HepG2 (cell line): Measurements from ENCODE around the gene SLA2. TPM values are rescaled to one million over a fixed set of nuclear protein-coding genes. Genes with fewer than 3 reads are reported as not detected.

Experiments used
- CBX5 ChIP-seq: sonication (generic); formaldehyde crosslinking; IDR thresholded peaks from 2 replicates; pipeline ENCODE4 v1.4.0; 2020; ENCODE audit warnings: missing genetic modification reagents, borderline replicate concordance
- KMT2B ChIP-seq: IDR thresholded peaks from 2 replicates; pipeline ENCODE4 v1.6.1; 2016; ENCODE audit warnings: missing genetic modification reagents, missing compliant biosample characterization
- MED1 ChIP-seq: sonication (generic); formaldehyde crosslinking; IDR thresholded peaks from 2 replicates; pipeline ENCODE4 v1.4.0; 2020; ENCODE audit warnings: missing genetic modification reagents
- MTF1 ChIP-seq: sonication (generic); formaldehyde crosslinking; IDR thresholded peaks from 2 replicates; pipeline ENCODE4 v1.5.0; 2020; ENCODE audit warnings: missing genetic modification reagents
- ZC3H4 ChIP-seq: sonication (generic); formaldehyde crosslinking; IDR thresholded peaks from 2 replicates; pipeline ENCODE4 v1.4.0; 2020; ENCODE audit warnings: missing genetic modification reagents, borderline replicate concordance
- ZEB1 ChIP-seq: IDR thresholded peaks from 2 replicates; pipeline ENCODE4 v1.6.1; 2012; ENCODE audit warnings: mild to moderate bottlenecking, low read depth, inconsistent platforms; ENCODE audit not compliant: insufficient replicate concordance
- ZMAT3 ChIP-seq: sonication (generic); formaldehyde crosslinking; conservative IDR thresholded peaks from 2 replicates; pipeline ENCODE4 v1.7.0; 2021; ENCODE audit warnings: missing genetic modification reagents
- ZNF253 ChIP-seq: sonication (generic); formaldehyde crosslinking; IDR thresholded peaks from 2 replicates; pipeline ENCODE4 v1.8.0; 2022; ENCODE audit warnings: mild to moderate bottlenecking, missing genetic modification reagents, borderline replicate concordance
- ZNF256 ChIP-seq: sonication (generic); formaldehyde crosslinking; conservative IDR thresholded peaks from 2 replicates; pipeline ENCODE4 v1.4.0; 2020; ENCODE audit warnings: missing genetic modification reagents
- ZNF343 ChIP-seq: sonication (generic); formaldehyde crosslinking; IDR thresholded peaks from 2 replicates; pipeline ENCODE4 v1.4.0; 2020; ENCODE audit warnings: mild to moderate bottlenecking, missing genetic modification reagents
- ZNF512 ChIP-seq: sonication (generic); formaldehyde crosslinking; IDR thresholded peaks from 2 replicates; pipeline ENCODE4 v1.4.0; 2020; ENCODE audit warnings: mild to moderate bottlenecking, missing genetic modification reagents
- ZNF512B ChIP-seq: sonication (generic); formaldehyde crosslinking; IDR thresholded peaks from 2 replicates; pipeline ENCODE4 v1.5.1; 2020; ENCODE audit warnings: missing genetic modification reagents, mild to moderate bottlenecking, borderline replicate concordance
- ZNF619 ChIP-seq: sonication (generic); formaldehyde crosslinking; IDR thresholded peaks from 2 replicates; pipeline ENCODE4 v1.4.0; 2020; ENCODE audit warnings: mild to moderate bottlenecking, missing genetic modification reagents
- ZNF749 ChIP-seq: sonication (generic); formaldehyde crosslinking; IDR thresholded peaks from 2 replicates; pipeline ENCODE4 v1.8.0; 2022; ENCODE audit warnings: mild to moderate bottlenecking, missing genetic modification reagents, moderate library complexity, borderline replicate concordance
- ZNF770 ChIP-seq: sonication (generic); formaldehyde crosslinking; IDR thresholded peaks from 2 replicates; pipeline ENCODE4 v1.5.0; 2020; ENCODE audit warnings: mild to moderate bottlenecking, missing genetic modification reagents
- ZNF883 ChIP-seq: sonication (generic); formaldehyde crosslinking; IDR thresholded peaks from 2 replicates; pipeline ENCODE4 v1.5.1; 2020; ENCODE audit warnings: mild to moderate bottlenecking, missing genetic modification reagents; ENCODE audit errors: not compliant biosample characterization
- polyA plus RNA-seq, 8 experiments: library from polyadenylated mRNA; depleted of rRNA in 3 of 8; stranded (reverse) in 7 of 8; unstranded in 1 of 8; fragments of >200 nt; fragmentation: Illumina TruSeq in 4 of 8; extraction: Trizol in 4 of 8; gene quantifications; 2 replicates each; pipeline versions ENCODE4 v1.2.1 to v1.2.3, GENCODE V29; 2011 to 2016; ENCODE audit warnings: low read depth in 4 of 8, missing spikeins in 1 of 8, mixed read lengths in 1 of 8; ENCODE audit not compliant: insufficient read depth in 1 of 8
- total RNA-seq, 5 experiments: library from RNA; depleted of rRNA; stranded (reverse); fragments of >200 nt; fragmentation: Illumina TruSeq; extraction: Trizol; gene quantifications; 2 replicates each; pipeline ENCODE4 v1.2.3, GENCODE V29; 2016; ENCODE audit warnings: low read depth in 1 of 5
- TF ChIP-seq, protein P1 (sequence below): sonication (generic); formaldehyde crosslinking; IDR thresholded peaks from 2 replicates; pipeline ENCODE4 v1.4.0; 2020; ENCODE audit warnings: missing genetic modification reagents
- TF ChIP-seq, protein P2 (sequence below): sonication (generic); formaldehyde crosslinking; IDR thresholded peaks from 2 replicates; pipeline ENCODE4 v1.4.0; 2020; ENCODE audit warnings: missing genetic modification reagents, borderline replicate concordance

SLA2 gene
- total and polyA plus RNA-seq, 2 of the 13 experiments (the other 11 are each of a cell fraction or from before 2014, with no cell fraction given): 1.6 to 3.6 TPM

DNA sequence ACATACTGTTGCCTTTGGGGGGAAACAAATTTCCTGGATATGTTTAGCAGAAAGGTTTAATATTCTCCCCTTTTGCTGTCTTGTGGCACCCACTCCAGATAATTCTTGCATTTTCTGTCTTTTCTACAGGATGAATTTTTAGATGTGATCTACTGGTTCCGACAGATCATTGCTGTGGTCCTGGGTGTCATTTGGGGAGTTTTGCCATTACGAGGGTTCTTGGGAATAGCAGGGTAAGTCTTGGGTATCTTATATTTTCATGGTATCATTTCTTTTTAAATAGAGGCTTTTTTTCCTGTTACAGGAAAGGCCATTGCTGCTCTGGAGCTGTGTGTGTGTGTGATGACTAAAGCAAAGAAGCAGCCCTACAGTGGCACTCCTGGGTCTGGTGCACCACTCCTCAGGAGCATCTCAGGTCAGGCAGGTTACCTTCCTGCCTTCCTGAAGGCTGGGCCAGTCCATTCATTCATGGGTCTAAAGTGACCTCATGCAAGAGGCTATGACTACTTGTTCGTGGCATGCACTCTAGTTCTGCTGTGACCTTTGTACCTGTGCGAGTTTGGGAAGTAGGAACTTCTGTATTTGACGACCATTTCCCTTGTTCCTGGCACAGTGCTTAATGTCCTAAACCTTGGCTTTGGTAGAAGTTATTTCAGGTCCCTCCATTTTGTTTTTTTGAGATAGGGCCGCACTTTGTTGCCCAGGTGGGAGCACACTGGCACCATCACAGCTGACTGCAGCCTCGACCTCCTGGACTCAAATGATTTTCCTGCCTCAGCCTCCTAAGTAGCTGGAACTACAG, 38.2 kb downstream of the SLA2 start (continued):
- TF ChIP-seq ZNF253 (0 out of 2 replicates have a peak, but pooled peaks have one; percentile 30), ZNF749 (no peak), ZNF883 (CRISPR knock-in tag) (no peak), ZNF512B (no peak), MED1 (peak; percentile 59), ZNF770 (CRISPR knock-in tag) (no peak), ZNF619 (CRISPR knock-in tag) (no peak), ZNF512 (CRISPR knock-in tag) (0 out of 2 replicates have a peak, but pooled peaks have one; percentile 21), ZEB1 (no peak), ZMAT3 (CRISPR knock-in tag) (0 out of 2 replicates have a peak, but pooled peaks have one; percentile 14), CBX5 (CRISPR knock-in tag) (peak; percentile 78), ZNF256 (CRISPR knock-in tag) (no peak), KMT2B (CRISPR knock-in tag) (peak; percentile 62; the same call in 1 of the 2 replicates), ZC3H4 (CRISPR knock-in tag) (no peak), ZNF343 (no peak), MTF1 (CRISPR knock-in tag) (no peak)
- TF ChIP-seq, protein P1, sequence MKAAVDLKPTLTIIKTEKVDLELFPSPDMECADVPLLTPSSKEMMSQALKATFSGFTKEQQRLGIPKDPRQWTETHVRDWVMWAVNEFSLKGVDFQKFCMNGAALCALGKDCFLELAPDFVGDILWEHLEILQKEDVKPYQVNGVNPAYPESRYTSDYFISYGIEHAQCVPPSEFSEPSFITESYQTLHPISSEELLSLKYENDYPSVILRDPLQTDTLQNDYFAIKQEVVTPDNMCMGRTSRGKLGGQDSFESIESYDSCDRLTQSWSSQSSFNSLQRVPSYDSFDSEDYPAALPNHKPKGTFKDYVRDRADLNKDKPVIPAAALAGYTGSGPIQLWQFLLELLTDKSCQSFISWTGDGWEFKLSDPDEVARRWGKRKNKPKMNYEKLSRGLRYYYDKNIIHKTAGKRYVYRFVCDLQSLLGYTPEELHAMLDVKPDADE (CRISPR knock-in tag): no peak
- TF ChIP-seq, protein P2, sequence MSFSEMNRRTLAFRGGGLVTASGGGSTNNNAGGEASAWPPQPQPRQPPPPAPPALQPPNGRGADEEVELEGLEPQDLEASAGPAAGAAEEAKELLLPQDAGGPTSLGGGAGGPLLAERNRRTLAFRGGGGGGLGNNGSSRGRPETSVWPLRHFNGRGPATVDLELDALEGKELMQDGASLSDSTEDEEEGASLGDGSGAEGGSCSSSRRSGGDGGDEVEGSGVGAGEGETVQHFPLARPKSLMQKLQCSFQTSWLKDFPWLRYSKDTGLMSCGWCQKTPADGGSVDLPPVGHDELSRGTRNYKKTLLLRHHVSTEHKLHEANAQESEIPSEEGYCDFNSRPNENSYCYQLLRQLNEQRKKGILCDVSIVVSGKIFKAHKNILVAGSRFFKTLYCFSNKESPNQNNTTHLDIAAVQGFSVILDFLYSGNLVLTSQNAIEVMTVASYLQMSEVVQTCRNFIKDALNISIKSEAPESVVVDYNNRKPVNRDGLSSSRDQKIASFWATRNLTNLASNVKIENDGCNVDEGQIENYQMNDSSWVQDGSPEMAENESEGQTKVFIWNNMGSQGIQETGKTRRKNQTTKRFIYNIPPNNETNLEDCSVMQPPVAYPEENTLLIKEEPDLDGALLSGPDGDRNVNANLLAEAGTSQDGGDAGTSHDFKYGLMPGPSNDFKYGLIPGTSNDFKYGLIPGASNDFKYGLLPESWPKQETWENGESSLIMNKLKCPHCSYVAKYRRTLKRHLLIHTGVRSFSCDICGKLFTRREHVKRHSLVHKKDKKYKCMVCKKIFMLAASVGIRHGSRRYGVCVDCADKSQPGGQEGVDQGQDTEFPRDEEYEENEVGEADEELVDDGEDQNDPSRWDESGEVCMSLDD (CRISPR knock-in tag): no peak
